Tongue (tissue), 2 donors: ENCODE results near the gene MRPL2. TPM values are rescaled to one million over a fixed set of nuclear protein-coding genes. Genes with fewer than 3 reads are reported as not detected.

Experiments
- DNase-seq: peaks from one replicate; pipeline ENCODE4 v3.0.0-alpha.2; 2015
- total RNA-seq: library from RNA; depleted of rRNA; stranded (reverse); fragments of >200 nt; gene quantifications from one replicate; pipeline ENCODE4 v1.2.3, GENCODE V29; 2014

The MRPL2 gene
- total RNA-seq, 1 donor from 2014 or later, result 20.9 TPM

- peak; percentile 87 for DNase-seq
Measured at GRCh38 chr6:43021270-43022047, 37.8 kb downstream of the MRPL2 start, which contains the start of gene RRP36. TSS of gene RRP36 (plus strand) at chr6:43021623. CDS start at chr6:43021655, 32 bp downstream.

DNA sequence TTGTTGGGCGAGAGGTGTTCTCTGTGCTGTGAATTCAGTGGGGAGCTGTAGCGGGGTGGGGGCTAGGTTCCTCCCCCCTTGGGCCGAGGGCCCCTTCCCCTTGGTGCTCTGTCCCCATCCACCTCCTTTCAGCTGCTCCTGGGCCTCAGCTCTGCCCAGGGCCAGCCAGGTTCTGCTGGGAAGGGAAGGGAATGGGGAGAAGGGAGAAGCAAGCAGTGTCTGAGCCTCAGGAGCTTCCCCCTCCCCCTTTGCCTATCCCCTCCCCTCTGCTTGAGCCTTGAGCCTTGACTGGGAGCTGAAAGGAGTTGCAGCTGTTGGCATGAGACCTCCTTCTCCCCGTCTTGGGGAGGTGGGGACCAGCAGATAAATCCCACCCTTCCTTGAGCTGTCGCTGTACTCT, 38.4 kb downstream of the MRPL2 start:
- peak; percentile 67 for DNase-seq

DNA sequence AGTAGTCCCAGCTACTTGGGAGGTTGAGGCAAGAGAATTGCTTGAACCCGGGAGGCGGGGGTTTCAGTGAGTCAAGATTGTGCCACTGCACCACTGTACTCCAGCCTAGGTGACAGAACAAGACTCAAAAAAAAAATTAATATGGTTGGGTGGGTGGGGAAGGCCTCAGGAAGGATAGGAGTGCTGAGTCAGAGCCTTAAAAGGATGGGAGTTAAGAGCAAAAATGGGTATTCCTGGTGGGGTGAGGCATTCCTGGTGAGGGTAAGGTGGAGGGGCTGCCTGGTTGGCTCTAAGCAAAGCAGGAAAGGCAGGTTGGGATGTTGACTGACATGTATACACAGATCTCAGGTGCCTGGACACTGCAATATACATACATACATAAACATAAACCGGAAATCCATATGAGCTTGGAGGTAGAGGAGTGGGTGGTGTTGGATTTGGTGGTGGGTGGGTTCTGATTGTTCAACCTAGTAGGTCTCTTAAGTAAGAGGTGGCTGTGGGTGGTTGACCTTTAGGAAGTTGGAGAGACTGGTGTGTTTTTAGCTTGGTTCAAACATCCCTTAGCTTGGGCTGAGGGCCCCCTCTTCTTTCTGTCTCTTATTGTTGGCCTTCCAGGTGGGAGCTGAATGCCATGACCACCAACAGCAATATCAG, 39.1 kb downstream of the MRPL2 start:
- DNase-seq, result no peak

GRCh38 chr6:43019152-43019551, 40.1 kb downstream of the MRPL2 start:
- DNase-seq, result no peak

- no peak for DNase-seq
Measured at GRCh38 chr6:43016943-43017334, 42.3 kb downstream of the MRPL2 start.

GRCh38 chr6:43016176-43016942, 42.9 kb downstream of the MRPL2 start:
- DNase-seq, result peak; percentile 63

DNA sequence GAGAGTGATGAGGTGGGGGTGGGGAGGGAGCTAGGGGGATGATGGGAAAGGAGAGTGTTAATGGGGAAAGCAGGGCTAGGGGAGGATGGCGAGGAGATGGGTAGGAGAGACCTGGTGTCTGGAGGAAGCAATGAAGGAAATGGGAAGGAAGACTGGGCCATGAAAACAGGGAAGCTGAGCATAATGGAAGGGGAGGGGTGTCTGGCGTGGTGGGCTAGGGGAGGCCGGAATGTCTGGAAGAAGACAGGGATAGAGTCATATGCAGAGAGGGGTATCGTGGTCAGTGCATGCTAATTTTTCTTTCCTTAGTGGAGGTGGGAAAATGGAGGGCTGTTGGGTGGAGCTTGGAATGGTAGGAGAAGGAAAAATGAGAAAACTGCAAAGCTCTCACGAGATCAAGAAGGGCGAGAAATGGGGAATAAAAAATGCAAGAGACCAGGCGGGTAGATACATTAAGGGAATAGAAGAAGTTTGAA, 44.8 kb downstream of the MRPL2 start:
- DNase-seq, result peak; percentile 36

DNA sequence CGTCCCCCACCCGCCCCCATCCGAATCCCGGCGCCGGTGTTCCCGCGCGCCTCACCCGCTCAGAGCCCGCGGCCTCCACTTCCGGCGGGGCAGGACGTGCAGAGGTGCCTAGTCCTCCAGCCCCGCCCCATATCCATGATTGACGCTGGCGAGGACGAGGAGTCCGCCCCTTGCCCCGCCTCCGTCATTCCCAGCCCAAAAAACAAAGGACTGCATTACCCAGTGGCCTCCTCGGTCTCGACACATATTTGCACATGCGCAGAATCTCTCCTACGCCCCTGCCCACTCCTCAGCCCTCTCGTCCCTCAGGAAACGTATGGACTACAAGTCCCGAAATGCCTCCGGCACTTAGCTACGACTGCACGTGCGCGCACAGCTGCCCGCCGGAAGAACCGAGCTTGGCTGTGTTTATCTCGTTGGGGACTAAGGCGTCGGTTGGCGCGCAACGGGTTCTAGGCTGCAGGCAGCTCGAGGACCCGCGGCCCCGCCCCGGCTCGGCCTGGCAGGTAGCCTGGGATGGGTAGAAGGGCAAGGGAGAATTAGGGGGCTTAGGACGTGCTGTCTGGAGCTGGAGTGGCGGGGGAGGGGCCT, 45.3 kb downstream of the MRPL2 start, which contains the start of the genes KLHDC3 and MEA1:
KLHDC3 (plus strand) TSS at position 407 of the 591 bp plus-strand sequence. CDS start 2,944 bp downstream, outside the sequence.
MEA1 (minus strand) TSS at position 104 of the 591 bp plus-strand sequence. CDS start 133 bp downstream, outside the sequence.
- peak; percentile 100 for DNase-seq

DNA sequence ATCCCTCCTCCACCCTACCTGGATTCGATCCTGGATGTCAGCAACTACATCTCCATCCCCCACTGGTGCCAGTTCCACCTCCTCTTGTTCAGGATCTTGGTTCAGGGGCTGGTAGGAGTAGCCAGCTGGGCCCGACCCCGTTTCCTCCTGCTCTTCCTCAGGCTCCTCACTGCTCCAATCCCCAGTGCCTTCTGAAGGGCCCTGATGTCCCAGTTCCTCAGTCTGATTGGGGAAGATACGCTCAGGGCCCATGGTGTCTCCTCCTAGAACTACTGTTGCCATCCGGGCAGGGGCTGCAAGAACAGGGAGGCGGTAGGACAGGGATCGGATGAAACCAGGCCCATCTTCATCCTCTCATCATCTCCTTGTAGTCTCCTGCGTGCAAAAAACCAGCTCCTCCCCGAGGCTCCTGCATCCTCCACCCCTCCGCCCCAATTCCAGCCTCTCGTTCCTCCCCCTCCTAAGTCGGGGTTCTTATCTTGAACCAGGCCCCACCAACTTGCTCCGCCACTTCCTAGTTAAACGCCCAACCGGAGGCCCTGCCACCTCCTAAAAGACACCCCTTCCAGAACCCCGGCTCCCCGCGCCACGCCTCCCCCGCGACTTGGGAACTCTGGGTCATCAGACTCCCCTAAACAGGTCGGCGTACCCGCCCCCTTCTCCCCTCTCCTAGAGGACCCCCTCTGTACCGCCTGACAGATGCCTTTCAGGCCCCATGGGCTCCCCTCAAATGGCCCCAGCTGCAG, 46.0 kb downstream of the MRPL2 start:
- DNase-seq, result no peak

DNA sequence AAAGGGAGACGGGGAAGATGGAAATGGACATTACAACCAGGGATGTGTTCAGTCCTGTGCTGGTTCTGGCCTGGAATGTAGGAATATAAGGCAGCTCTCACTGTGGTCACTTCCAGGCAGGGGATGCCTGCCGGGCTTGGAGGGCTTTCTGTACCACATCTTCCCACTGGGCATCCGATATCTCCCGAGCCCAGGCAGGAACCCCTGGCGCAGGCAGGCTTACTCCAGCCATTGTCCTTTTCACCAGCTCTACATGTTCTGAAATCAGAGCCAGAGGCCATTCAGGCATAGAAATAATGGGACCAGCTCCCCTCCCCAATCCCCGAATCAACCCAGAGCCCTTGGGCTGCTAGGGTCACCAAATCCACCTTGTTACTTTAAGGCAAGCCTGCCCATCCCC, 46.9 kb downstream of the MRPL2 start:
- no peak for DNase-seq

DNA sequence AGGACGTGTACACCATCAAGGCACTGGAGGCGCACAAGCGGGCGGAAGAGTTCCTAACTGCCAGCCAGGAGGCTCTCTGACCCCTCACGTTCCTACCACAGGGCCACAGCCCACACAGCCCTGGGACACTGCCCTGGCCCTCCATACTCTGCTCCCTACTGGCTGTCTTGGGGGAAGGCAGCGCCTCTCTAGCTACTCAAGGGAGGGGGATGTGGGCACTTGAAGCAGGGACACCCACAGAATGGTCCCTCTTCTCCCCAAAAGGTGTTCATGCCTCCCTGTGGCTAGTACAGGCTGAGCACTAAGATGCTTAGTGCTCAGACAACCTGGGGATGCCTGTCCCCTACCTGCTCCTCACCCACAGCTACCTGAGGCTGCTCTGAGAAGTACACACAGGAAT, 48.0 kb downstream of the MRPL2 start:
- no peak for DNase-seq

- DNase-seq, result peak; percentile 50
Measured at GRCh38 chr6:43009124-43009523, 50.1 kb downstream of the MRPL2 start.

DNA sequence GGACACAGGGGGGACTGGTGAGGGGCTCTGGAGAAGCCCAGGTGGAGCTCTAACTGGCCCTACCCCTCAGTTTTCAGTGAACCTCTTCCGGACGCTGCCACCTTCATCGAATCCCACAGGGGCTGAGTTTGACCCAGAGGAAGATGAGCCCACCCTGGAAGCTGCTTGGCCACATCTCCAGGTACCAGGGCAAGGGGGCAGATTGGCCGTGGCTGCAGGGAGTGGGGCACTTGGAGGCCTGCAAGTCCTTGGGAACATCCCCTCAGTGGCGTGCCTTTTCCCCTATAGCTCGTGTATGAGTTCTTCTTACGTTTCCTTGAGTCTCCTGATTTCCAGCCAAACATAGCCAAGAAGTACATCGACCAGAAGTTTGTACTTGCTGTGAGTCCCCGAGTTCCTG, 52.1 kb downstream of the MRPL2 start:
- DNase-seq, result no peak

- DNase-seq, result no peak
Measured at GRCh38 chr6:43006251-43006650, 53.0 kb downstream of the MRPL2 start.

GRCh38 chr6:43005844-43006243, 53.4 kb downstream of the MRPL2 start:
- no peak for DNase-seq

Other genes with a start within 250 kb of the MRPL2 start
- gene RPL7L1, start 179.8 kb downstream of the MRPL2 start, total RNA-seq, result 134 TPM
- 1.8 TPM for gene PTCRA, start 143.4 kb downstream of the MRPL2 start, total RNA-seq
- 23.7 TPM for gene CNPY3, start 130.0 kb downstream of the MRPL2 start, total RNA-seq
- 0.41 TPM for gene GNMT, start 98.7 kb downstream of the MRPL2 start, total RNA-seq
- gene PEX6, start 80.3 kb downstream of the MRPL2 start, total RNA-seq, result 23.1 TPM
- gene PPP2R5D, start 74.9 kb downstream of the MRPL2 start, total RNA-seq, result 37.3 TPM
- 23.8 TPM for gene MEA1, start 45.5 kb downstream of the MRPL2 start, total RNA-seq
- 249 TPM for gene KLHDC3, start 45.2 kb downstream of the MRPL2 start, total RNA-seq
- gene RRP36, start 37.8 kb downstream of the MRPL2 start, total RNA-seq, result 45.0 TPM
- 37.4 TPM for gene CUL7, start 5.6 kb downstream of the MRPL2 start, total RNA-seq
- gene KLC4, start 197 bp upstream of the MRPL2 start, total RNA-seq, result 32.3 TPM
- 67.8 TPM for gene PTK7, start 16.9 kb upstream of the MRPL2 start, total RNA-seq
- 28.3 TPM for gene SRF, start 111.8 kb upstream of the MRPL2 start, total RNA-seq
- gene CUL9, start 122.8 kb upstream of the MRPL2 start, total RNA-seq, result 16.3 TPM
- gene DNPH1, start 170.0 kb upstream of the MRPL2 start, total RNA-seq, result 33.0 TPM
- 0.10 TPM for gene TTBK1, start 184.0 kb upstream of the MRPL2 start, total RNA-seq
- not detected for gene SLC22A7, start 238.8 kb upstream of the MRPL2 start, total RNA-seq
- 0.62 TPM for gene CRIP3, start 249.4 kb upstream of the MRPL2 start, total RNA-seq